Measurements from ENCODE around the gene SKOR1. TPM values are rescaled to one million over a fixed set of nuclear protein-coding genes. Genes with fewer than 3 reads are reported as not detected.
A peak's percentile ranks its signal among the peaks of the same experiment; 100 is the strongest.

The SKOR1 gene
- total and polyA plus RNA-seq, 2 experiments from 2014 or later: 0.11 TPM; not detected in 1

- Histone ChIP-seq H4K20me1 (ENCODE audit: insufficient read depth) (no peaks in the 10 kb centered on the region), H3K4me1 (ENCODE audit: insufficient read depth) (no peaks in the 10 kb centered on the region), H3K4me3 (peak overlapping the region; percentile 45), H3K4me2 (ENCODE audit: unreplicated experiment) (peak overlapping the region; percentile 47), H3K36me3 (ENCODE audit: low read depth) (no peaks in the 10 kb centered on the region), H3F3A (ENCODE audit: insufficient read depth) (no peaks in the 10 kb centered on the region), H3K9ac (no peak overlapping the region), H3K27me3 (replicated peaks; ENCODE audit: insufficient read depth) (peaks cover 68% of the 10 kb centered on the region), H3K9me3 (ENCODE audit: low read depth) (no peaks in the 10 kb centered on the region), H3K79me2 (ENCODE audit: insufficient read depth) (no peaks in the 10 kb centered on the region), H3K27ac (no peak overlapping the region), H3K9me2 (ENCODE audit: insufficient read depth) (no peaks in the 10 kb centered on the region), H2AFZ (0 out of 2 replicates have a peak overlapping the region, but pooled peaks have one; percentile 1)
- DNase-seq: peak; percentile 64
- TF ChIP-seq EZH2 (IDR thresholded peaks at IDR 0.05; ENCODE audit: insufficient read depth, poor library complexity, severe bottlenecking) (peak; percentile 90), EZH2phosphoT487 (IDR thresholded peaks at IDR 0.05; ENCODE audit: insufficient read depth, low read depth) (no peak)
- in situ Hi-C loops (cut with MboI): loop anchor here (10.0 kb wide), 2 partner anchors 329 to 889 kb away; no protein-coding TSS in a partner anchor
- WGBS, 2 experiments (ENCODE audit: low coverage in 1 of 2, low lambda C conversion rate in 2 of 2, missing lambda C conversion rate in 2 of 2): 7% methylated on average over 31 to 40 of the region's 44 CpGs
Measured at GRCh38 chr15:67833710-67834511, 8.6 kb downstream of the SKOR1 start.

GRCh38 chr15:67834581-67835296 lies 9.4 kb downstream of the SKOR1 start:
- Histone ChIP-seq H3K4me1 (ENCODE audit: insufficient read depth) (no peaks in the 10 kb centered on the region), H3K27me3 (replicated peaks; ENCODE audit: insufficient read depth) (peaks cover 60% of the 10 kb centered on the region), H3K27ac (no peak overlapping the region), H3K9me2 (ENCODE audit: insufficient read depth) (no peaks in the 10 kb centered on the region), H2AFZ (no peak overlapping the region; the same call in 1 of the 2 replicates), H3K36me3 (ENCODE audit: low read depth) (no peaks in the 10 kb centered on the region), H4K20me1 (ENCODE audit: insufficient read depth) (no peaks in the 10 kb centered on the region), H3K9ac (no peak overlapping the region), H3K79me2 (ENCODE audit: insufficient read depth) (no peaks in the 10 kb centered on the region), H3K4me3 (peak overlapping the region; percentile 31), H3K9me3 (ENCODE audit: low read depth) (no peaks in the 10 kb centered on the region), H3F3A (ENCODE audit: insufficient read depth) (peaks cover 3% of the 10 kb centered on the region; the same call in 1 of the 2 replicates), H3K4me2 (ENCODE audit: unreplicated experiment) (peak overlapping the region; percentile 47)
- DNase-seq: no peak
- in situ Hi-C loops (cut with MboI): loop anchor here (10.0 kb wide), 2 partner anchors 330 to 890 kb away; no protein-coding TSS in a partner anchor
- no peak for TF ChIP-seq EZH2phosphoT487 (IDR thresholded peaks at IDR 0.05; ENCODE audit: insufficient read depth, low read depth)
- TF ChIP-seq EZH2 (IDR thresholded peaks at IDR 0.05; ENCODE audit: insufficient read depth, poor library complexity, severe bottlenecking): peak; percentile 89
- WGBS, 2 experiments (ENCODE audit: low coverage in 1 of 2, low lambda C conversion rate in 2 of 2, missing lambda C conversion rate in 2 of 2): 2 to 3% methylated on average over 54 to 59 of the region's 59 CpGs

- peaks cover 3% of the 10 kb centered on the region; the same call in 1 of the 2 replicates for H3F3A ChIP-seq (ENCODE audit: insufficient read depth)
- H3K4me1 ChIP-seq (ENCODE audit: insufficient read depth): no peaks in the 10 kb centered on the region
- in situ Hi-C loops (cut with MboI): loop anchor here (10.0 kb wide), 2 partner anchors 331 to 891 kb away; no protein-coding TSS in a partner anchor
- H3K27me3 ChIP-seq (replicated peaks; ENCODE audit: insufficient read depth): peaks cover 52% of the 10 kb centered on the region
- H3K4me2 ChIP-seq (ENCODE audit: unreplicated experiment): peak overlapping the region; percentile 79
- peak overlapping the region; percentile 66 for H3K4me3 ChIP-seq
- no peaks in the 10 kb centered on the region for H3K36me3 ChIP-seq (ENCODE audit: low read depth)
- H3K9me2 ChIP-seq (ENCODE audit: insufficient read depth): no peaks in the 10 kb centered on the region
- no peak for DNase-seq
- peak overlapping the region; percentile 44 for H3K9ac ChIP-seq
- WGBS, 2 experiments (ENCODE audit: low coverage in 1 of 2, low lambda C conversion rate in 2 of 2, missing lambda C conversion rate in 2 of 2): 8 to 12% methylated on average over 57 to 59 of the region's 59 CpGs
- peak overlapping the region; percentile 72 for H2AFZ ChIP-seq
- no peaks in the 10 kb centered on the region for H4K20me1 ChIP-seq (ENCODE audit: insufficient read depth)
- no peaks in the 10 kb centered on the region for H3K79me2 ChIP-seq (ENCODE audit: insufficient read depth)
- no peaks in the 10 kb centered on the region for H3K9me3 ChIP-seq (ENCODE audit: low read depth)
- no peak overlapping the region for H3K27ac ChIP-seq
- TF ChIP-seq EZH2phosphoT487 (IDR thresholded peaks at IDR 0.05; ENCODE audit: insufficient read depth, low read depth) (peak; percentile 74; the same call in 1 of the 2 replicates), EZH2 (IDR thresholded peaks at IDR 0.05; ENCODE audit: insufficient read depth, poor library complexity, severe bottlenecking) (peak; percentile 83)
Measured at GRCh38 chr15:67835297-67836133, 10.2 kb downstream of the SKOR1 start.

Measured in GM23248 (cell line).